GM23338 (cell line): ENCODE measurements around the gene GSAP. TPM values are rescaled to one million over a fixed set of nuclear protein-coding genes. Genes with fewer than 3 reads are reported as not detected.
A peak's percentile ranks its signal among the peaks of the same experiment; 100 is the strongest.

Experiments used
- ATAC-seq: fragments of 200-7000 bp; cut with Tn5 transposase; 3 replicates; pipeline ENCODE4 v1.9.1; 2020
- DNase-seq: peaks from one replicate; pipeline ENCODE4 v3.0.0-alpha.2; 2015; ENCODE audit warnings: low spot score
- H2AFZ ChIP-seq: fragments of 200-600 bp; sonication (generic); 2 replicates; pipeline ENCODE4 v1.8.0; 2016; ENCODE audit warnings: antibody characterized with exemption, mild to moderate bottlenecking, moderate library complexity
- H3F3A ChIP-seq: fragments of 200-600 bp; sonication (generic); replicated peaks from 2 replicates; pipeline ENCODE4 v1.8.0; 2017; ENCODE audit warnings: antibody characterized with exemption, mixed run types, low read depth
- H3K27ac ChIP-seq: fragments of 200-600 bp; sonication (generic); 2 replicates; pipeline ENCODE4 v1.6.1; 2016; ENCODE audit warnings: low read depth
- H3K27me3 ChIP-seq: fragments of 200-600 bp; sonication (generic); 2 replicates; pipeline ENCODE4 v1.8.0; 2016; ENCODE audit warnings: mild to moderate bottlenecking, mixed run types, moderate library complexity; ENCODE audit not compliant: insufficient read depth
- H3K36me3 ChIP-seq: fragments of 200-600 bp; sonication (generic); 2 replicates; pipeline ENCODE4 v1.8.0; 2016; ENCODE audit warnings: mild to moderate bottlenecking; ENCODE audit not compliant: insufficient read depth
- H3K4me1 ChIP-seq: fragments of 200-600 bp; sonication (generic); 2 replicates; pipeline ENCODE4 v1.8.0; 2016; ENCODE audit warnings: mild to moderate bottlenecking, moderate library complexity; ENCODE audit not compliant: insufficient read depth
- H3K4me2 ChIP-seq: fragments of 200-600 bp; sonication (generic); 2 replicates; pipeline ENCODE4 v1.7.1; 2017; ENCODE audit warnings: mixed run types
- H3K4me3 ChIP-seq: fragments of 200-600 bp; sonication (generic); 2 replicates; pipeline ENCODE4 v1.6.1; 2016; ENCODE audit warnings: mixed run types
- H3K79me2 ChIP-seq: fragments of 200-600 bp; sonication (generic); replicated peaks from 2 replicates; pipeline ENCODE4 v1.8.0; 2017; ENCODE audit warnings: mild to moderate bottlenecking; ENCODE audit not compliant: insufficient read depth
- H3K9me2 ChIP-seq: fragments of 200-600 bp; sonication (generic); 2 replicates; pipeline ENCODE4 v1.8.0; 2017; ENCODE audit not compliant: insufficient read depth
- H4K20me1 ChIP-seq: fragments of 200-600 bp; sonication (generic); replicated peaks from 2 replicates; pipeline ENCODE4 v1.8.0; 2017; ENCODE audit warnings: mild to moderate bottlenecking; ENCODE audit not compliant: insufficient read depth
- H3K27ac Mint-ChIP-seq: 2 replicates; pipeline ENCODE4 v1.8.0; 2020; ENCODE audit warnings: inconsistent platforms, mild to moderate bottlenecking, moderate library complexity, mixed read lengths
- H3K27me3 Mint-ChIP-seq: 3 replicates; pipeline ENCODE4 v1.8.0; 2022; ENCODE audit warnings: low read depth, mild to moderate bottlenecking, moderate library complexity, mixed read lengths, inconsistent platforms; ENCODE audit not compliant: insufficient read depth, poor library complexity
- H3K36me3 Mint-ChIP-seq: 3 replicates; pipeline ENCODE4 v1.8.0; 2021; ENCODE audit warnings: low read depth, mild to moderate bottlenecking, inconsistent platforms, moderate library complexity, mixed read lengths
- H3K4me1 Mint-ChIP-seq: 3 replicates; pipeline ENCODE4 v1.8.0; 2020; ENCODE audit warnings: mild to moderate bottlenecking, inconsistent platforms, mixed read lengths
- H3K4me3 Mint-ChIP-seq: 3 replicates; pipeline ENCODE4 v1.8.0; 2021; ENCODE audit warnings: moderate library complexity, mild to moderate bottlenecking, inconsistent platforms, mixed read lengths
- H3K9me3 Mint-ChIP-seq: 3 replicates; pipeline ENCODE4 v1.8.0; 2020; ENCODE audit warnings: moderate library complexity, mild to moderate bottlenecking, inconsistent platforms, mixed read lengths
- CREB1 ChIP-seq: fragments of 250-450 bp; sonication (Bioruptor Pico); IDR thresholded peaks from 2 replicates; pipeline ENCODE4 v1.5.0; 2020; ENCODE audit warnings: low read depth, mild to moderate bottlenecking, moderate library complexity
- CTCF ChIP-seq, 2 experiments: fragments of 200-600 bp in 1 of 2; sonication (generic) in 1 of 2; conservative IDR thresholded peaks; 2 replicates each; pipeline versions ENCODE4 v1.5.1 to v1.6.1; 2016 to 2017; ENCODE audit warnings: antibody characterized with exemption in 2 of 2, low read depth in 2 of 2, mild to moderate bottlenecking in 2 of 2, moderate library complexity in 1 of 2
- POLR2AphosphoS5 ChIP-seq: IDR thresholded peaks from 2 replicates; pipeline ENCODE4 v1.6.1; 2016; ENCODE audit warnings: antibody characterized with exemption, low read depth
- REST ChIP-seq: IDR thresholded peaks from one replicate; pipeline ENCODE4 v1.6.1; 2018; ENCODE audit warnings: antibody characterized with exemption; ENCODE audit not compliant: unreplicated experiment
- STAT1 ChIP-seq: IDR thresholded peaks from one replicate; pipeline ENCODE4 v1.6.1; 2016; ENCODE audit warnings: antibody characterized with exemption; ENCODE audit not compliant: unreplicated experiment
- ZNF114 ChIP-seq: fragments of 250-450 bp; sonication (Bioruptor Pico); IDR thresholded peaks from 2 replicates; pipeline ENCODE4 v1.5.0; 2020; ENCODE audit warnings: mild to moderate bottlenecking, moderate library complexity
- ZNF331 ChIP-seq: fragments of 250-450 bp; sonication (Bioruptor Pico); IDR thresholded peaks from 2 replicates; pipeline ENCODE4 v1.5.0; 2020; ENCODE audit warnings: low read depth, mild to moderate bottlenecking, moderate library complexity
- long read RNA-seq: library from polyadenylated mRNA; unstranded; transcript quantifications from one replicate; pipeline ENCODE4 v2.0.0, GENCODE V29; 2020; ENCODE audit not compliant: unreplicated experiment
- polyA plus RNA-seq: library from polyadenylated mRNA; unstranded; fragments of >200 nt; fragmentation: Nextera tagmentation; extraction: Ambion mirVana; gene quantifications from 2 replicates; pipeline ENCODE4 v1.2.1, GENCODE V29; 2016
- total RNA-seq: library from RNA; depleted of rRNA; stranded (reverse); fragments of >200 nt; shearing (Covaris generic); gene quantifications from 2 replicates; pipeline ENCODE4 v1.2.3, GENCODE V29; 2014; rRNA removed
- TF ChIP-seq, protein P1 (sequence below): IDR thresholded peaks from 2 replicates; pipeline ENCODE4 v1.6.1; 2016; ENCODE audit warnings: antibody characterized with exemption
- TF ChIP-seq, protein P2 (sequence below): fragments of 250-450 bp; sonication (Bioruptor Pico); IDR thresholded peaks from 2 replicates; pipeline ENCODE4 v1.5.0; 2020; ENCODE audit warnings: mild to moderate bottlenecking, moderate library complexity

The GSAP gene, protein sequence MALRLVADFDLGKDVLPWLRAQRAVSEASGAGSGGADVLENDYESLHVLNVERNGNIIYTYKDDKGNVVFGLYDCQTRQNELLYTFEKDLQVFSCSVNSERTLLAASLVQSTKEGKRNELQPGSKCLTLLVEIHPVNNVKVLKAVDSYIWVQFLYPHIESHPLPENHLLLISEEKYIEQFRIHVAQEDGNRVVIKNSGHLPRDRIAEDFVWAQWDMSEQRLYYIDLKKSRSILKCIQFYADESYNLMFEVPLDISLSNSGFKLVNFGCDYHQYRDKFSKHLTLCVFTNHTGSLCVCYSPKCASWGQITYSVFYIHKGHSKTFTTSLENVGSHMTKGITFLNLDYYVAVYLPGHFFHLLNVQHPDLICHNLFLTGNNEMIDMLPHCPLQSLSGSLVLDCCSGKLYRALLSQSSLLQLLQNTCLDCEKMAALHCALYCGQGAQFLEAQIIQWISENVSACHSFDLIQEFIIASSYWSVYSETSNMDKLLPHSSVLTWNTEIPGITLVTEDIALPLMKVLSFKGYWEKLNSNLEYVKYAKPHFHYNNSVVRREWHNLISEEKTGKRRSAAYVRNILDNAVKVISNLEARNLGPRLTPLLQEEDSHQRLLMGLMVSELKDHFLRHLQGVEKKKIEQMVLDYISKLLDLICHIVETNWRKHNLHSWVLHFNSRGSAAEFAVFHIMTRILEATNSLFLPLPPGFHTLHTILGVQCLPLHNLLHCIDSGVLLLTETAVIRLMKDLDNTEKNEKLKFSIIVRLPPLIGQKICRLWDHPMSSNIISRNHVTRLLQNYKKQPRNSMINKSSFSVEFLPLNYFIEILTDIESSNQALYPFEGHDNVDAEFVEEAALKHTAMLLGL
- total RNA-seq (1.1 and 1.2 TPM in 2 replicates), polyA plus RNA-seq (0.50 and 0.63 TPM in 2 replicates)
- long read RNA-seq: 0 reads

GRCh38 chr7:77415823-77416620 lies at the start of gene GSAP:
Gene GSAP, minus strand, starts transcription at chr7:77416349. Its CDS starts 28 bp downstream, at chr7:77416321.
- peaks cover 43% of the 10 kb centered on the region for H3K4me1 Mint-ChIP-seq
- TF ChIP-seq REST (no peak), STAT1 (no peak), CTCF (conservative IDR thresholded peaks at IDR 0.05; ENCODE audit: low read depth in 2 of 2) (no peak), CREB1 (CRISPR knock-in tag) (no peak), ZNF331 (CRISPR knock-in tag) (no peak), ZNF114 (CRISPR knock-in tag) (no peak), POLR2AphosphoS5 (no peak)
- TF ChIP-seq, protein P1, sequence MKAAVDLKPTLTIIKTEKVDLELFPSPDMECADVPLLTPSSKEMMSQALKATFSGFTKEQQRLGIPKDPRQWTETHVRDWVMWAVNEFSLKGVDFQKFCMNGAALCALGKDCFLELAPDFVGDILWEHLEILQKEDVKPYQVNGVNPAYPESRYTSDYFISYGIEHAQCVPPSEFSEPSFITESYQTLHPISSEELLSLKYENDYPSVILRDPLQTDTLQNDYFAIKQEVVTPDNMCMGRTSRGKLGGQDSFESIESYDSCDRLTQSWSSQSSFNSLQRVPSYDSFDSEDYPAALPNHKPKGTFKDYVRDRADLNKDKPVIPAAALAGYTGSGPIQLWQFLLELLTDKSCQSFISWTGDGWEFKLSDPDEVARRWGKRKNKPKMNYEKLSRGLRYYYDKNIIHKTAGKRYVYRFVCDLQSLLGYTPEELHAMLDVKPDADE: no peak
- TF ChIP-seq, protein P2, sequence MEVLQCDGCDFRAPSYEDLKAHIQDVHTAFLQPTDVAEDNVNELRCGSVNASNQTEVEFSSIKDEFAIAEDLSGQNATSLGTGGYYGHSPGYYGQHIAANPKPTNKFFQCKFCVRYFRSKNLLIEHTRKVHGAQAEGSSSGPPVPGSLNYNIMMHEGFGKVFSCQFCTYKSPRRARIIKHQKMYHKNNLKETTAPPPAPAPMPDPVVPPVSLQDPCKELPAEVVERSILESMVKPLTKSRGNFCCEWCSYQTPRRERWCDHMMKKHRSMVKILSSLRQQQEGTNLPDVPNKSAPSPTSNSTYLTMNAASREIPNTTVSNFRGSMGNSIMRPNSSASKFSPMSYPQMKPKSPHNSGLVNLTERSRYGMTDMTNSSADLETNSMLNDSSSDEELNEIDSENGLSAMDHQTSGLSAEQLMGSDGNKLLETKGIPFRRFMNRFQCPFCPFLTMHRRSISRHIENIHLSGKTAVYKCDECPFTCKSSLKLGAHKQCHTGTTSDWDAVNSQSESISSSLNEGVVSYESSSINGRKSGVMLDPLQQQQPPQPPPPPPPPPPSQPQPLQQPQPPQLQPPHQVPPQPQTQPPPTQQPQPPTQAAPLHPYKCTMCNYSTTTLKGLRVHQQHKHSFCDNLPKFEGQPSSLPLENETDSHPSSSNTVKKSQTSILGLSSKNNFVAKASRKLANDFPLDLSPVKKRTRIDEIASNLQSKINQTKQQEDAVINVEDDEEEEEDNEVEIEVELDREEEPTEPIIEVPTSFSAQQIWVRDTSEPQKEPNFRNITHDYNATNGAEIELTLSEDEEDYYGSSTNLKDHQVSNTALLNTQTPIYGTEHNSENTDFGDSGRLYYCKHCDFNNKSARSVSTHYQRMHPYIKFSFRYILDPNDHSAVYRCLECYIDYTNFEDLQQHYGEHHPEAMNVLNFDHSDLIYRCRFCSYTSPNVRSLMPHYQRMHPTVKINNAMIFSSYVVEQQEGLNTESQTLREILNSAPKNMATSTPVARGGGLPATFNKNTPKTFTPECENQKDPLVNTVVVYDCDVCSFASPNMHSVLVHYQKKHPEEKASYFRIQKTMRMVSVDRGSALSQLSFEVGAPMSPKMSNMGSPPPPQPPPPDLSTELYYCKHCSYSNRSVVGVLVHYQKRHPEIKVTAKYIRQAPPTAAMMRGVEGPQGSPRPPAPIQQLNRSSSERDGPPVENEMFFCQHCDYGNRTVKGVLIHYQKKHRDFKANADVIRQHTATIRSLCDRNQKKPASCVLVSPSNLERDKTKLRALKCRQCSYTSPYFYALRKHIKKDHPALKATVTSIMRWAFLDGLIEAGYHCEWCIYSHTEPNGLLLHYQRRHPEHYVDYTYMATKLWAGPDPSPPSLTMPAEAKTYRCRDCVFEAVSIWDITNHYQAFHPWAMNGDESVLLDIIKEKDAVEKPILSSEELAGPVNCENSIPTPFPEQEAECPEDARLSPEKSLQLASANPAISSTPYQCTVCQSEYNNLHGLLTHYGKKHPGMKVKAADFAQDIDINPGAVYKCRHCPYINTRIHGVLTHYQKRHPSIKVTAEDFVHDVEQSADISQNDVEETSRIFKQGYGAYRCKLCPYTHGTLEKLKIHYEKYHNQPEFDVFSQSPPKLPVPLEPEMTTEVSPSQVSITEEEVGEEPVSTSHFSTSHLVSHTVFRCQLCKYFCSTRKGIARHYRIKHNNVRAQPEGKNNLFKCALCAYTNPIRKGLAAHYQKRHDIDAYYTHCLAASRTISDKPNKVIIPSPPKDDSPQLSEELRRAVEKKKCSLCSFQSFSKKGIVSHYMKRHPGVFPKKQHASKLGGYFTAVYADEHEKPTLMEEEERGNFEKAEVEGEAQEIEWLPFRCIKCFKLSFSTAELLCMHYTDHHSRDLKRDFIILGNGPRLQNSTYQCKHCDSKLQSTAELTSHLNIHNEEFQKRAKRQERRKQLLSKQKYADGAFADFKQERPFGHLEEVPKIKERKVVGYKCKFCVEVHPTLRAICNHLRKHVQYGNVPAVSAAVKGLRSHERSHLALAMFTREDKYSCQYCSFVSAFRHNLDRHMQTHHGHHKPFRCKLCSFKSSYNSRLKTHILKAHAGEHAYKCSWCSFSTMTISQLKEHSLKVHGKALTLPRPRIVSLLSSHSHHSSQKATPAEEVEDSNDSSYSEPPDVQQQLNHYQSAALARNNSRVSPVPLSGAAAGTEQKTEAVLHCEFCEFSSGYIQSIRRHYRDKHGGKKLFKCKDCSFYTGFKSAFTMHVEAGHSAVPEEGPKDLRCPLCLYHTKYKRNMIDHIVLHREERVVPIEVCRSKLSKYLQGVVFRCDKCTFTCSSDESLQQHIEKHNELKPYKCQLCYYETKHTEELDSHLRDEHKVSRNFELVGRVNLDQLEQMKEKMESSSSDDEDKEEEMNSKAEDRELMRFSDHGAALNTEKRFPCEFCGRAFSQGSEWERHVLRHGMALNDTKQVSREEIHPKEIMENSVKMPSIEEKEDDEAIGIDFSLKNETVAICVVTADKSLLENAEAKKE (CRISPR knock-in tag): no peak

More at GRCh38 chr7:77415823-77416620, at the start of gene GSAP:
- Mint-ChIP-seq H3K27ac (no peak within 1 kb of the TSS), H3K4me3 (peak within 1 kb of the TSS; percentile 66), H3K36me3 (no peaks in the 10 kb centered on the region), H3K9me3 (no peaks in the 10 kb centered on the region), H3K27me3 (peaks cover 19% of the 10 kb centered on the region)
- no peaks in the 10 kb centered on the region for H3K9me2 ChIP-seq
- H3K36me3 ChIP-seq: no peaks in the 10 kb centered on the region
- peaks cover 34% of the 10 kb centered on the region for H3K27me3 ChIP-seq
- H3K79me2 ChIP-seq: no peaks in the 10 kb centered on the region
- H3K4me2 ChIP-seq: peak within 1 kb of the TSS; percentile 88
- DNase-seq: peak; percentile 74
- H3F3A ChIP-seq: peaks cover 19% of the 10 kb centered on the region; the same call in 1 of the 2 replicates
- H3K4me3 ChIP-seq: peak within 1 kb of the TSS; percentile 64
- peaks cover 37% of the 10 kb centered on the region for H3K4me1 ChIP-seq
- no peaks in the 10 kb centered on the region for H4K20me1 ChIP-seq
- peak; percentile 84 for ATAC-seq
- H2AFZ ChIP-seq: peak within 1 kb of the TSS; percentile 92
- no peak within 1 kb of the TSS for H3K27ac ChIP-seq
